ENCODE results near the gene CFP.

DNA sequence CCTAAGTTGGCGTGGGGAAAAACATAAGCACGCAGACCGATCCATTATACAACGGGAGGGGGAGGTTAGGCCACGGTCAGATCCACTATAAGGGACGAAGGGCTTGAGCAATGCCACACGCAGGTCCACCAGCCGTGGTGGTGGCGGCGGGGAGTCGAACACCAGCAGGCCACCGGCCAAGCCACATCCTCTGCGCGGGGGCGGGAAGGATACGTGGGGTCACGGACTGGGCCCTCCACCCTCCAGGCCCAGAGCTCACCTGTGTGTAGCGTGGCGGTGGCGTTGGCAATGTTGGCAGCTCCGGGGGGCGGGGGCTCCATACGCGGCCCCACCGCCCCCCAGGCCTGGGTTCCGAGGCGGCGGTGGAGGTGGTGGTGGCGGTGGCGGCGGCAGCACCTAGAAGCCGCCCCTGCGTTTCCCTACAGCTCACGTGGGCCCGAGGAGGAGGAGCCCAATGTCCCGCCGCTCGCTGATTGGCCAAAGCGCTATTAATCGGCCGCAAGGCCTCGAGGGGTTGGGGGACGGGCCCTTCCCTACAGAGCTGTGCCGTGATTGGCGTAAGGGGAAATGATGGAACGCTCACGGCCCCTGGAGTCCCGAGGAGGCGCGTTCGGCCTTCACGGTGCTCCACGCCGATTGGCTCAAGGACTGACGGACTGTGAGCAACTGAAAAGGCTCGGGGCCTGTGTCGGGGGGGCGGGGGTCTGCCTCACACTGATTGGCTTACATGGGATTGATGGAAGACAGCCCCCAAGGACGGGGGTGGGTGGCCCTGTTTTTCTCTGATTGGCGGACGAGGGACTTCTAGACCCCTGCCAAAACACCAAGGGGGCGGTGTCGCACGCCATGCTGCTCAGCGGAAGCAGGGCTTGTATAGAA is 20.7 kb upstream of the CFP start, which contains the start of gene ELK1:
- TF ChIP-seq, protein P1, sequence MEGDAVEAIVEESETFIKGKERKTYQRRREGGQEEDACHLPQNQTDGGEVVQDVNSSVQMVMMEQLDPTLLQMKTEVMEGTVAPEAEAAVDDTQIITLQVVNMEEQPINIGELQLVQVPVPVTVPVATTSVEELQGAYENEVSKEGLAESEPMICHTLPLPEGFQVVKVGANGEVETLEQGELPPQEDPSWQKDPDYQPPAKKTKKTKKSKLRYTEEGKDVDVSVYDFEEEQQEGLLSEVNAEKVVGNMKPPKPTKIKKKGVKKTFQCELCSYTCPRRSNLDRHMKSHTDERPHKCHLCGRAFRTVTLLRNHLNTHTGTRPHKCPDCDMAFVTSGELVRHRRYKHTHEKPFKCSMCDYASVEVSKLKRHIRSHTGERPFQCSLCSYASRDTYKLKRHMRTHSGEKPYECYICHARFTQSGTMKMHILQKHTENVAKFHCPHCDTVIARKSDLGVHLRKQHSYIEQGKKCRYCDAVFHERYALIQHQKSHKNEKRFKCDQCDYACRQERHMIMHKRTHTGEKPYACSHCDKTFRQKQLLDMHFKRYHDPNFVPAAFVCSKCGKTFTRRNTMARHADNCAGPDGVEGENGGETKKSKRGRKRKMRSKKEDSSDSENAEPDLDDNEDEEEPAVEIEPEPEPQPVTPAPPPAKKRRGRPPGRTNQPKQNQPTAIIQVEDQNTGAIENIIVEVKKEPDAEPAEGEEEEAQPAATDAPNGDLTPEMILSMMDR (IDR thresholded peaks at IDR 0.05), result no peak
- no peak for TF ChIP-seq POLR2A (IDR thresholded peaks at IDR 0.05)
